Stimulated activated CD8-positive, alpha-beta memory T cell treated with anti-CD3 and anti-CD28 coated beads, Interleukin-12 subunit alpha, Interleukin-12 subunit beta, amount 100 ng/mL, for 1 hour (primary cell): Measurements from ENCODE around the gene PYROXD2.
"Not testable (repeated sequence)": the region's sequence is repeated elsewhere in the genome, so short reads cannot be mapped to it uniquely, and the experiment has no call there.

Source experiments
- DNase-seq: peaks from one replicate; pipeline ENCODE4 v3.0.0-alpha.2; 2020; ENCODE audit warnings: low read depth

Gene PYROXD2

GRCh38 chr10:98365406-98366061, 49.4 kb downstream of the PYROXD2 start:
- no peak for DNase-seq

GRCh38 chr10:98364432-98365102, 50.4 kb downstream of the PYROXD2 start:
- no peak for DNase-seq

- DNase-seq = no peak
Measured at GRCh38 chr10:98363220-98363619, 51.8 kb downstream of the PYROXD2 start.

- DNase-seq = no peak
Measured at GRCh38 chr10:98361131-98362025, 53.6 kb downstream of the PYROXD2 start.

GRCh38 chr10:98357194-98357822, 57.7 kb downstream of the PYROXD2 start:
- no peak for DNase-seq

- DNase-seq = no peak
Measured at GRCh38 chr10:98354491-98354890, 60.5 kb downstream of the PYROXD2 start.

- no peak for DNase-seq
Measured at GRCh38 chr10:98353170-98353569, 61.8 kb downstream of the PYROXD2 start.

- DNase-seq = no peak
Measured at GRCh38 chr10:98351831-98352402, 63.1 kb downstream of the PYROXD2 start.

- DNase-seq = no peak
Measured at GRCh38 chr10:98349508-98349922, 65.5 kb downstream of the PYROXD2 start.

GRCh38 chr10:98346847-98347246, 68.1 kb downstream of the PYROXD2 start:
- DNase-seq = no peak

GRCh38 chr10:98344589-98345038, 70.4 kb downstream of the PYROXD2 start:
- DNase-seq = no peak

GRCh38 chr10:98341701-98342100, 73.3 kb downstream of the PYROXD2 start:
- DNase-seq = not testable (repeated sequence)

GRCh38 chr10:98340940-98341310, 74.1 kb downstream of the PYROXD2 start:
- DNase-seq = no peak

GRCh38 chr10:98340261-98340939, 74.6 kb downstream of the PYROXD2 start:
- no peak for DNase-seq

- no peak for DNase-seq
Measured at GRCh38 chr10:98339799-98340198, 75.2 kb downstream of the PYROXD2 start.

- DNase-seq = no peak
Measured at GRCh38 chr10:98338896-98339295, 76.1 kb downstream of the PYROXD2 start.

GRCh38 chr10:98338318-98338717, 76.7 kb downstream of the PYROXD2 start:
- DNase-seq = no peak

GRCh38 chr10:98337484-98337883, 77.5 kb downstream of the PYROXD2 start:
- DNase-seq = no peak
